HepG2 (cell line): ENCODE results near the gene IPO9. TPM values are rescaled to one million over a fixed set of nuclear protein-coding genes. Genes with fewer than 3 reads are reported as not detected.

Experiments used
- ATAC-seq: fragments of 200-7000 bp; cut with Tn5 transposase; 3 replicates; pipeline ENCODE4 v1.9.1; 2020; ENCODE audit warnings: mild to moderate bottlenecking, moderate library complexity
- BruUV-seq: library from RNA; stranded (reverse); fragments of 400-500 nt; replicated peaks from 2 replicates; lab custom pipeline; 2021; lab: Mats Ljungman, UMichigan
- CTCF ChIA-PET: fragments of 300-600 bp; formaldehyde crosslinking; extraction: SDS; loops from one replicate; lab custom pipeline; 2021; ENCODE audit warnings: low total read pairs, inconsistent platforms, low intra/inter-chr PET ratio; lab: Yijun Ruan, JAX
- POLR2A ChIA-PET: fragments of 350-600 bp; sonication (Branson Sonifier 250); formaldehyde crosslinking; loops from one replicate; lab custom pipeline; 2020; ENCODE audit warnings: antibody characterized with exemption, inconsistent platforms; lab: Yijun Ruan, JAX
- DNase-seq: peaks from one replicate; pipeline ENCODE4 v3.0.0-alpha.2; 2015; ENCODE audit warnings: low spot score
- FAIRE-seq: peaks from 3 replicates; lab custom pipeline; 2011; peaks lifted over from hg19 to GRCh38; lab: Jason Lieb, UNC
- H2AFZ ChIP-seq: one replicate; pipeline ENCODE4 v1.6.1; 2011; ENCODE audit warnings: low read length, inconsistent platforms
- H3K27ac ChIP-seq: fragments of 300-600 bp; 3 replicates; pipeline ENCODE4 v1.8.0; 2011; ENCODE audit warnings: mixed run types, mild to moderate bottlenecking, mixed read lengths, low read length, inconsistent platforms; ENCODE audit not compliant: insufficient read depth; ENCODE audit errors: extremely low read length
- H3K27me3 ChIP-seq, 2 experiments: fragments of 200-600 bp in 1 of 2; 2 replicates in 1 of 2; 3 replicates in 1 of 2; pipeline versions ENCODE4 v1.6.0 to v1.8.0; 2011; ENCODE audit warnings: low read length in 2 of 2, mild to moderate bottlenecking in 2 of 2, moderate library complexity in 2 of 2, inconsistent platforms in 1 of 2; ENCODE audit not compliant: insufficient read depth in 2 of 2, control insufficient read depth in 1 of 2
- H3K36me3 ChIP-seq, 2 experiments: fragments of 200-600 bp in 1 of 2; replicated peaks in 1 of 2; 2 replicates in 1 of 2; 3 replicates in 1 of 2; pipeline versions ENCODE4 v1.5.1 to v1.8.0; 2011; ENCODE audit warnings: low read length in 2 of 2, inconsistent platforms in 1 of 2; ENCODE audit not compliant: insufficient read depth in 2 of 2, control insufficient read depth in 1 of 2
- H3K4me1 ChIP-seq: 2 replicates; pipeline ENCODE4 v1.5.1; 2012; ENCODE audit warnings: low read length, inconsistent platforms; ENCODE audit not compliant: insufficient read depth
- H3K4me2 ChIP-seq: 2 replicates; pipeline ENCODE4 v1.6.0; 2011; ENCODE audit warnings: low read depth, low read length, inconsistent platforms
- H3K4me3 ChIP-seq, 3 experiments: fragments of 200-600 bp in 1 of 3; sonication (generic), shearing (Covaris generic) in 1 of 3; replicated peaks in 1 of 3; 2 replicates each; pipeline ENCODE4 v1.5.1; 2011 to 2016; ENCODE audit warnings: low read length in 3 of 3, inconsistent platforms in 2 of 3, low read depth in 2 of 3, mild to moderate bottlenecking in 2 of 3, control low read depth in 1 of 3, mixed read lengths in 1 of 3; ENCODE audit not compliant: insufficient read depth in 1 of 3
- H3K79me2 ChIP-seq: one replicate; pipeline ENCODE4 v1.6.1; 2011; ENCODE audit warnings: low read length, inconsistent platforms; ENCODE audit not compliant: insufficient read depth
- H3K9ac ChIP-seq: 2 replicates; pipeline ENCODE4 v1.6.0; 2011; ENCODE audit warnings: mild to moderate bottlenecking, low read depth, low read length, inconsistent platforms; ENCODE audit not compliant: insufficient read depth
- H3K9me3 ChIP-seq: 2 replicates; pipeline ENCODE4 v1.5.1; 2012; ENCODE audit warnings: mild to moderate bottlenecking, low read length
- H4K20me1 ChIP-seq: 2 replicates; pipeline ENCODE4 v1.6.0; 2011; ENCODE audit warnings: inconsistent platforms, mild to moderate bottlenecking, low read length, moderate library complexity; ENCODE audit not compliant: insufficient read depth
- EED ChIP-seq: sonication (generic); formaldehyde crosslinking; IDR thresholded peaks from 2 replicates; pipeline ENCODE4 v1.5.0; 2020; ENCODE audit warnings: mild to moderate bottlenecking, missing genetic modification reagents
- HNF1A ChIP-seq, 2 experiments: sonication (generic) in 1 of 2; formaldehyde crosslinking in 1 of 2; IDR thresholded peaks; 2 replicates each; pipeline versions ENCODE4 v1.4.0 to v1.6.1; 2016 to 2020; ENCODE audit warnings: borderline replicate concordance in 1 of 2, low read depth in 1 of 2, mild to moderate bottlenecking in 1 of 2, missing genetic modification reagents in 1 of 2
- RBAK ChIP-seq: sonication (generic); formaldehyde crosslinking; IDR thresholded peaks from 2 replicates; pipeline ENCODE4 v1.5.1; 2020; ENCODE audit warnings: mild to moderate bottlenecking, missing genetic modification reagents
- ZBTB49 ChIP-seq: sonication (generic); formaldehyde crosslinking; IDR thresholded peaks from 2 replicates; pipeline ENCODE4 v1.4.0; 2020; ENCODE audit warnings: missing genetic modification reagents, borderline replicate concordance
- ZC3H13 ChIP-seq: sonication (generic); formaldehyde crosslinking; IDR thresholded peaks from 2 replicates; pipeline ENCODE4 v1.8.1; 2023; ENCODE audit warnings: mild to moderate bottlenecking, missing genetic modification reagents, moderate library complexity
- ZNF839 ChIP-seq: sonication (generic); formaldehyde crosslinking; IDR thresholded peaks from 2 replicates; pipeline ENCODE4 v1.4.0; 2020; ENCODE audit warnings: missing genetic modification reagents, mild to moderate bottlenecking, borderline replicate concordance
- WGBS: methylation state at CpG from one replicate; pipeline ENCODE4 v1.1.6; 2017; ENCODE audit warnings: low lambda C conversion rate; 5-methylcytosine and 5-hydroxymethylcytosine counted together
- in situ Hi-C: cut with HindIII; loops from 2 replicates; pipeline ENCODE4 v1.10.0; 2017; ENCODE audit warnings: low pct_unique_long_range_greater_than_20kb; ENCODE audit not compliant: extremely low pct_ligation_motif_present
- intact Hi-C: fragments of 100-400 bp; cut with micrococcal nuclease; formaldehyde crosslinking; loops from one replicate; pipeline ENCODE4 v1.10.0; 2022; ENCODE audit not compliant: unreplicated experiment
- polyA plus RNA-seq, 8 experiments: library from polyadenylated mRNA; depleted of rRNA in 3 of 8; stranded (reverse) in 7 of 8; unstranded in 1 of 8; fragments of >200 nt; fragmentation: Illumina TruSeq in 4 of 8; extraction: Trizol in 4 of 8; gene quantifications; 2 replicates each; pipeline versions ENCODE4 v1.2.1 to v1.2.3, GENCODE V29; 2011 to 2016; ENCODE audit warnings: low read depth in 4 of 8, missing spikeins in 1 of 8, mixed read lengths in 1 of 8; ENCODE audit not compliant: insufficient read depth in 1 of 8
- total RNA-seq, 5 experiments: library from RNA; depleted of rRNA; stranded (reverse); fragments of >200 nt; fragmentation: Illumina TruSeq; extraction: Trizol; gene quantifications; 2 replicates each; pipeline ENCODE4 v1.2.3, GENCODE V29; 2016; ENCODE audit warnings: low read depth in 1 of 5

The IPO9 gene
- total and polyA plus RNA-seq, 2 of the 13 experiments (the other 11 are each of a cell fraction or from before 2014, with no cell fraction given) = 31.0 to 34.8 TPM

- no peaks in the 10 kb centered on the region for H3K79me2 ChIP-seq
- FAIRE-seq = no peak
- H4K20me1 ChIP-seq = no peaks in the 10 kb centered on the region
- no peak overlapping the region for H2AFZ ChIP-seq
- peaks cover 5 to 36% of the 10 kb centered on the region in 2 experiments; a peak in 3 of 5 replicates for H3K27me3 ChIP-seq
- peak overlapping the region; percentile 85 for H3K4me2 ChIP-seq
- 0 out of 3 replicates have a peak, but pooled peaks have one; percentile 3 for ATAC-seq
- WGBS = 27% methylated on average over 10 of the region's 33 CpGs
- POLR2A ChIA-PET = interaction anchor here (0.9 kb wide), 1 partner anchor 66 kb away, joined by 3 read pairs; the partner anchor contains the start of gene TIMM17A
- no peaks in the 10 kb centered on the region for H3K9me3 ChIP-seq
- H3K9ac ChIP-seq = peak overlapping the region; percentile 36; the same call in 1 of the 2 replicates
- DNase-seq = no peak
- H3K36me3 ChIP-seq = no peaks in the 10 kb centered on the region
- H3K4me1 ChIP-seq = peaks cover 18% of the 10 kb centered on the region
- TF ChIP-seq RBAK = no peak
- 0 out of 2 replicates have a peak, but pooled peaks have one; percentile 40 for TF ChIP-seq EED (CRISPR knock-in tag)
- TF ChIP-seq ZC3H13 (CRISPR knock-in tag) = no peak
- no peak for TF ChIP-seq HNF1A (IDR thresholded peaks at IDR 0.05; ENCODE audit: low read depth)
- no peak for TF ChIP-seq HNF1A (CRISPR knock-in tag; IDR thresholded peaks at IDR 0.05; ENCODE audit: borderline replicate concordance)
- no peak for TF ChIP-seq ZNF839 (CRISPR knock-in tag)
- no peak for TF ChIP-seq ZBTB49 (CRISPR knock-in tag)
- no TSS peak for BruUV-seq
- CTCF ChIA-PET = no interaction called here
- intact Hi-C loops = loop anchor here (5.0 kb wide), 1 partner anchor 93 kb away; the partner anchor contains the start of gene RNPEP
- peak overlapping the region; percentile 57 to 75 (median 65) for H3K4me3 ChIP-seq
- H3K27ac ChIP-seq = no peak overlapping the region
- in situ Hi-C loops = no loop called here
Observed at GRCh38 chr1:201889090-201889968, 60.4 kb downstream of the IPO9 start.
